HG03469 (cell line): ENCODE data around the gene XIST.
"Not testable (repeated sequence)": the region's sequence is repeated elsewhere in the genome, so short reads cannot be mapped to it uniquely, and the experiment has no call there.

Source experiments
- ATAC-seq: cut with Tn5 transposase; IDR thresholded peaks from one replicate; pipeline ENCODE4 v1.9.1; 2021; ENCODE audit warnings: mild to moderate bottlenecking, moderate library complexity, moderate number of reproducible peaks; ENCODE audit not compliant: unreplicated experiment

The XIST gene

GRCh38 chrX:73840120-73840924 lies 12.2 kb downstream of the XIST start:
- ATAC-seq: no peak

GRCh38 chrX:73839152-73839551 lies 13.4 kb downstream of the XIST start:
- no peak for ATAC-seq

GRCh38 chrX:73838123-73838522 lies 14.4 kb downstream of the XIST start:
- no peak for ATAC-seq

GRCh38 chrX:73836956-73837477 lies 15.5 kb downstream of the XIST start:
- no peak for ATAC-seq

GRCh38 chrX:73834219-73834618 lies 18.3 kb downstream of the XIST start:
- ATAC-seq: no peak

- no peak for ATAC-seq
Observed at GRCh38 chrX:73832319-73832718, 20.2 kb downstream of the XIST start.

GRCh38 chrX:73831500-73831899 lies 21.0 kb downstream of the XIST start:
- no peak for ATAC-seq

GRCh38 chrX:73830489-73831414 lies 21.8 kb downstream of the XIST start:
- ATAC-seq: no peak

- no peak for ATAC-seq
Observed at GRCh38 chrX:73829890-73830466, 22.5 kb downstream of the XIST start.

- ATAC-seq: no peak
Observed at GRCh38 chrX:73828080-73828720, 24.3 kb downstream of the XIST start.

- ATAC-seq: no peak
Observed at GRCh38 chrX:73827406-73827805, 25.1 kb downstream of the XIST start.

GRCh38 chrX:73826996-73827395 lies 25.5 kb downstream of the XIST start:
- ATAC-seq: no peak

- no peak for ATAC-seq
Observed at GRCh38 chrX:73825569-73825968, 26.9 kb downstream of the XIST start.

GRCh38 chrX:73823473-73824004 lies 29.0 kb downstream of the XIST start:
- no peak for ATAC-seq

GRCh38 chrX:73822775-73823174 lies 29.7 kb downstream of the XIST start:
- ATAC-seq: no peak

- no peak for ATAC-seq
Observed at GRCh38 chrX:73821921-73822559, 30.5 kb downstream of the XIST start.

- ATAC-seq: not testable (repeated sequence)
Observed at GRCh38 chrX:73819864-73820558, 32.5 kb downstream of the XIST start.

- no peak for ATAC-seq
Observed at GRCh38 chrX:73818200-73819116, 34.1 kb downstream of the XIST start.
